Urinary bladder (tissue), 4 donors: ENCODE results near the gene ELMO1. TPM values are rescaled to one million over a fixed set of nuclear protein-coding genes. Genes with fewer than 3 reads are reported as not detected.

Source experiments
- DNase-seq: peaks from one replicate; pipeline ENCODE4 v3.0.0-alpha.2; 2015; ENCODE audit errors: extremely low spot score
- H3K27ac ChIP-seq: one replicate; pipeline ENCODE4 v1.5.1; 2013; ENCODE audit warnings: low read depth, mild to moderate bottlenecking, moderate library complexity
- H3K36me3 ChIP-seq: one replicate; pipeline ENCODE4 v1.6.1; 2013; ENCODE audit warnings: mild to moderate bottlenecking, moderate library complexity; ENCODE audit not compliant: insufficient read depth
- H3K4me1 ChIP-seq: one replicate; pipeline ENCODE4 v1.6.1; 2013; ENCODE audit warnings: mild to moderate bottlenecking, moderate library complexity; ENCODE audit not compliant: insufficient read depth
- H3K4me3 ChIP-seq: one replicate; pipeline ENCODE4 v1.5.1; 2013; ENCODE audit warnings: low read depth, low read length
- WGBS: extraction: QIAGEN DNeasy Blood & Tissue Kit; methylation state at CpG from one replicate; pipeline ENCODE4 v1.1.7; 2013; 5-methylcytosine and 5-hydroxymethylcytosine counted together
- polyA plus RNA-seq: library from polyadenylated mRNA; stranded (reverse); fragments of 200-250 nt; gene quantifications from one replicate; pipeline ENCODE4 v1.2.3, GENCODE V29; 2013
- total RNA-seq: library from RNA; depleted of rRNA; stranded (reverse); fragments of >200 nt; gene quantifications from one replicate; pipeline ENCODE4 v1.2.3, GENCODE V29; 2014
- donor health status: healthy with polysubstance abuse.
- donor health status: healthy.

The ELMO1 gene
- total and polyA plus RNA-seq, 2 donors = 14.1 to 86.7 TPM

DNA sequence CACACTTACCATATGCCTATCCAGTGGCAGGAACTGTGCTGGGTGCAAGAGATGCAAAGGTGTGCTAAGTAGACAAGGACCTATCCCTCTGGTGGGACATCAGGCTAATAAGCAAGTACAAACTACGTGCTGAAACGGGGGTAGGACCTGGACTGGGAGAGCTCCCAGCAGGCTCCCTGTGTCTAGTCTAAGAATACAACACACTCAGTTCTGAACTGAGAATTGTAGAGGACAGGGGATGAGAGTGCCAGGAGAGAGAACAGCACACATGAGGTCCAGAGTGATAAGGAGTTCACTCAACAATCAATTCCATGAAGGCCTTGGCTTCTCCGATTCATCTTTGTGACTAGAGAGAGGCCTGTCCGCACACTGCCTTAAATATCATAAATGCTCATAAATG lies 253.7 kb downstream of the ELMO1 start:
- H3K36me3 ChIP-seq = no peaks in the 10 kb centered on the region
- no peak overlapping the region for H3K4me3 ChIP-seq
- DNase-seq = no peak
- H3K27ac ChIP-seq = no peak overlapping the region
- no peaks in the 10 kb centered on the region for H3K4me1 ChIP-seq
- WGBS = 98% methylated on average over 4 of the region's 4 CpGs

DNA sequence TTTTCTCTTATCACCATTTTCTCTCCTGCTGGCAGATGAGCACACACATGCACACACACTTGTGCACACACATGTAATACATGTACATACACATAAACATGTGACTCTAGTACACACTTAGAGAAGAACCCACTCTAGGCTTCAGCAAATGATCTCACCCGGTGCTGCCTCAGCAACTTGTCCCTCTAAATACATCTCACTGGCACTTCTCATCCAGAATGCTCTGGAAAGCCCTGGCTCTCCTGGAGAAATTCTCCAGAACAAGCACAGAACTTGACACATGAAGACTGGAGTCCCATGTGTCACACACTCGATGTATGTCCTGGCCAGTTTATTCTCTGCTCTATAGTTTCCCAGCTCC lies 254.9 kb downstream of the ELMO1 start:
- no peak overlapping the region for H3K4me3 ChIP-seq
- no peaks in the 10 kb centered on the region for H3K4me1 ChIP-seq
- WGBS = 78% methylated on average over 2 of the region's 2 CpGs
- DNase-seq = no peak
- H3K36me3 ChIP-seq = no peaks in the 10 kb centered on the region
- no peak overlapping the region for H3K27ac ChIP-seq

DNA sequence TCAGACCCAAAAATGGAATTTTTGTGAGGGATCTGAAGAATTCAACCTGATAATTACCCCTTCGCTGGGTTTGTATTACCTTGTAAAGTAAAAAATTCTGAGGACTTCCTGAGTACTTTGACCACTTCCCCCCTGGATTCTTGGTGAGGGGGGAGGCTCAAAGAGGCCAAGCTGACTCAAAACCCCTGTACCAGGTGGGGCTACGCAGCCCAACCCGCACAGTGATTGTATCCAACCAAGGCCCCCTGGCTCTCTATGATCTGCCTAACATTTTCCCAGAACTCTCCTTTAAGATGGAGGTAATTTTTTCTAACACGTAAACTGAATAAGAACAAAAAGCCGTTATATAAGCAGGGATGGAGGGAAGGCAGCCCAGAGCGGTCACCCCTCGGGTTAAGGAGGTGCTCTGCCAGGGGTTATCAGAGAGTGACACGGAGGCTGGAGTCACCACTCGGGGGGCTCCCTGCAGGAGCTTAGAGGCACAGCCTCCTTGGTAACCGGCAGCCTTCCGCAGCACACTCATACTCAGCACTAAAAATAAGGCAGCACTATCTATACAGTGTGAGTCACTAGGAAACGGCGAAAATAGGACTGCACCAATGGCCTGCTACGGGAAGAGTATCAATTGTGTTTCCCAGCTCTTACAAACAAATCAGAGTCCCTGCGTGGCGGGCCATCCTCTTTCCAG lies 255.4 kb downstream of the ELMO1 start:
- no peak overlapping the region for H3K27ac ChIP-seq
- no peaks in the 10 kb centered on the region for H3K4me1 ChIP-seq
- 75% methylated on average over 16 of the region's 16 CpGs for WGBS
- H3K4me3 ChIP-seq = no peak overlapping the region
- H3K36me3 ChIP-seq = no peaks in the 10 kb centered on the region
- no peak for DNase-seq

DNA sequence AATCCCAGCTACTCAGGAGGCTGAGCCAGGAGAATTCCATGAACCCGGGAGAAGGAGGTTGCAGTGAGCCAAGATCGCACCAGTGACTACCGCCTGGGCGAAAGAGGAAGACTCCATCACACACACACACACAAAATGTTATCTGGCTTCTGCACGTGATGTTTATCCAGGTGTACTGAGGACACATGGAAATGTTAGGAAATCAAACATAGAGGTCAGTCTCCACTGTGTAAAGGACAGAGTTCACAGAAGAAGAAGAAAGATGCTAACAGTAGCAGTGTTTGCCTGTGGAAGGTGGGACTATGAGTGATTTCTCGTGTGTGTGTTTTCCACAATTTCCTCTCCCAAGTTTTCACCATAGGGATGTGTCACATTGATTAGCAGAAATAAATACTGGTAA lies 256.9 kb downstream of the ELMO1 start:
- no peak overlapping the region for H3K4me3 ChIP-seq
- no peaks in the 10 kb centered on the region for H3K4me1 ChIP-seq
- WGBS = 95% methylated on average over 6 of the region's 6 CpGs
- no peak overlapping the region for H3K27ac ChIP-seq
- DNase-seq = no peak
- no peaks in the 10 kb centered on the region for H3K36me3 ChIP-seq

DNA sequence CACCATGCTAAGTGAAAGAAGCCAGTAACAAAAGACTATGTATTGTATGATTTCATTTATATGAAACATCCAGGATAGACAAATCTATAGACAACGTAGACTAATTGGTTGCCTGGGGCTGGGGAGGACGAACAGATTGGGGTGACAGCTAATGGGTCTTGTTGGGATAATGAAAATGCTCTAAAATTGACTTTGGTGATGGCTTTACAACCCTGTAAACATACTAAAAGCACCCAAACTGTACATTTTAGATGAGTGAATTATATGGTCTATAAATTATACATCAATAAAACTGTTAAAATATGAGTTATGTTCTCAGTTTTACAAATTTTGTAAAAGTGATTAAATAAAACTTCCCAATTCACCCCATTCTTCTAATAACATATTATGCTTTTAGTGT lies 261.5 kb downstream of the ELMO1 start:
- H3K4me1 ChIP-seq = no peaks in the 10 kb centered on the region
- H3K27ac ChIP-seq = no peak overlapping the region
- DNase-seq = no peak
- WGBS = 54% methylated on average over 2 of the region's 2 CpGs
- H3K4me3 ChIP-seq = no peak overlapping the region
- no peaks in the 10 kb centered on the region for H3K36me3 ChIP-seq

DNA sequence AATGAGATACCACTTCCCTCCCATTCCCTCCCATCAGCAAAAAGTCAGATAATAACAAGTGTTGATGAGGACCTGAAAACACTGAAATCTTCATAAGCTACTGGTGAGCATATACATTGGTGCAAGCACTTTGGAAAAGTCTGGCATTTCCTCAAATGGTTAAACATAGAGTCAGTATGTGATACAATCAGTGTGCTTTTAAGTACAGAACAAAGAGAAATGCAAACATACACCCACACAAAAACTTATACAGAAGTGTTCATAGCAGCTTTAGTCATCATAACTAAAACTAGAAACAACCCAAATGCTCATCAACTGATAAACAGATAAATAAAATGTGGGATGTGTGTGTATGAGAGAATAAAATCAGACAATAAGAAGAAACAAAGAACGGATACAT lies 261.9 kb downstream of the ELMO1 start:
- Histone ChIP-seq H3K4me1 (no peaks in the 10 kb centered on the region), H3K4me3 (no peak overlapping the region), H3K27ac (no peak overlapping the region), H3K36me3 (no peaks in the 10 kb centered on the region)
- WGBS = 94% methylated on average over 1 of the region's 1 CpG
- DNase-seq = no peak

DNA sequence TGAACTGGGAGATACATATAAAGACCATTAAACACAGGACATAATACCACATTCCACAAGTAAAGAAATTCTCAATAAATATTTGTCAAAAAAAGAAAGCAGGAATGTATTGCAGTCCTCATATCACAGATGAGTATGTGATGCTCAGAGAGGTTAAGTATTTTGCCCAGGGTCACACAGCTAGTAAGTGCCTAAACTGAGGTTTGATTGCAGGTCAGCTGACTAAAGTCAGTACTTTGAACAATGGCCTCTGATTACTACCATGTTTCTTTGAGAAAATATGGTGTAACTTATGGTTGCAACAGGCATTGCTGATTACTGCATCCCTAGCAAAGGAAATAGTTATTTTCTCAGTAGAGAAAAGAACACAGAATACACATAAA lies 267.1 kb downstream of the ELMO1 start:
- Histone ChIP-seq H3K4me3 (no peak overlapping the region), H3K4me1 (no peaks in the 10 kb centered on the region), H3K36me3 (no peaks in the 10 kb centered on the region), H3K27ac (no peak overlapping the region)
- DNase-seq = no peak

DNA sequence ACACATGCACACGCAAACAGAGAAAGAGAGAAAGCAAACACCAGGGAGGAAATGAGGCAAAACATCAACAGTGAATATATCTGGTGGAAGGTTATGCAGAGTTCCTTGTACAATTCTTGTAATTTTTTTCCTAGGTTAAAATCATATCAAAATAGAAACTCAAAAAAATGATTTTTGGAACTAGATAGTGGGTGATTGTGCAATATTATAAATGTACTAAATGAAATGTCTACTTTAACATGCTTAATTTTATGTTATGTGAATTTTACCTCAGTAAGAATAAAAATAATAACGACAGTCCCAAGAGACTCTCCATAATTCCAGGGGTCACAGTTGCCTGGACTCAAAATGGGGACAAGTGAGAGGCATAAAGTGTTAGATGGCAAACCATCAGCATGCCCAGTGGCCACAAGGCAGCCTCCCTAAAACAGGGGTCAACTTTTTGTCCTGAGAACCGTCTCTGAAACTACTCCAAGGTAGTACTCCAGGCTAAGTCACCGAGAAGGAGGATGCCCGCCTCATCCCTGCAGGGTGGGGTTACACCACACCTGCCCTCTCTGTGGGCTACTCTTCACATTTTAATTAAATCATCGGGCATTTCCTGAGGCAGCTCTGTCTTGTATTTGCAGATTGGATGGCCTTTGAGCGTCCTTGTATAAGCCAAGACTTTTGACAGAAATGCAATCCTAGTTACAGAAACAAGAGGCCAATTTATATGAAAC lies 267.7 kb downstream of the ELMO1 start:
- no peak overlapping the region for H3K4me3 ChIP-seq
- no peak overlapping the region for H3K27ac ChIP-seq
- WGBS = 78% methylated on average over 7 of the region's 7 CpGs
- H3K36me3 ChIP-seq = no peaks in the 10 kb centered on the region
- no peak for DNase-seq
- no peaks in the 10 kb centered on the region for H3K4me1 ChIP-seq

DNA sequence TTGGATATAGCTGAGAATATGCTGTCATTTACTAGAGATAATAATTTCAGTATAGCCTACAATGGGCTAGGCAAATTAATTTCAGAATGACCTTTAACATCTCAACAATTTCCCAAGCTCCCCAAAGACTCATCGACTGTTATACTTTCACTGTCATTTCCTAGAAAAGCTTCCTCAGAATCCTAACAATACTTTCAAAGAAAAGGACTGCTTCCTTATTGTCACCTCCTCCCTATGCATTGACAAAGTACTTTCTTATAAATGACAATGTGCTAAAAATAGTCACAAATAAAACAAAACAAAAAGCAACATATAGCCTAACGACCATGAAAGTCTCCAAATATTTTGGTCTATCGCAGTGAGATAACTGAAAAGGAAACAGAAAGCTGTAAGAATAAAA lies 272.6 kb downstream of the ELMO1 start:
- Histone ChIP-seq H3K4me1 (no peaks in the 10 kb centered on the region), H3K4me3 (no peak overlapping the region), H3K36me3 (no peaks in the 10 kb centered on the region), H3K27ac (no peak overlapping the region)
- DNase-seq = no peak
- WGBS = 72% methylated on average over 3 of the region's 3 CpGs

DNA sequence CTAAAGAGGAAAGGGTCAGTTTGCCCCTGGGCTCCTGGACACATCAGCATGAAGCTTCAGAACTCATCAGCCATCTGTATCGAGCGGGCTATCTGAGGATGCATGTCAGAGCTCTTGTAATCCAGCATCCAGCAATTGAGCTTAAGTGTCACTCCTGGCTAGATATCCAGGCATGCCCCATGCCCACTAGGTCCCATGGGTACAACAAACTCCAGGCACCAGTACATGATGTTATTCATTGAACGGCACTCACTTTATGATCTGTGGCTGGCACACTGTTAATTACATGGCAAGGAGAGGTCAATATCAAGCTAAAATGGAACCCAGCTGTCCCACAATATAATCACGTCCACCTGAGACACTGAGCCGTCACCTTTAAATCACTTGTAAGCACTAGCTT lies 274.2 kb downstream of the ELMO1 start:
- no peaks in the 10 kb centered on the region for H3K4me1 ChIP-seq
- no peak overlapping the region for H3K27ac ChIP-seq
- no peaks in the 10 kb centered on the region for H3K36me3 ChIP-seq
- WGBS = 90% methylated on average over 5 of the region's 5 CpGs
- no peak for DNase-seq
- H3K4me3 ChIP-seq = no peak overlapping the region

DNA sequence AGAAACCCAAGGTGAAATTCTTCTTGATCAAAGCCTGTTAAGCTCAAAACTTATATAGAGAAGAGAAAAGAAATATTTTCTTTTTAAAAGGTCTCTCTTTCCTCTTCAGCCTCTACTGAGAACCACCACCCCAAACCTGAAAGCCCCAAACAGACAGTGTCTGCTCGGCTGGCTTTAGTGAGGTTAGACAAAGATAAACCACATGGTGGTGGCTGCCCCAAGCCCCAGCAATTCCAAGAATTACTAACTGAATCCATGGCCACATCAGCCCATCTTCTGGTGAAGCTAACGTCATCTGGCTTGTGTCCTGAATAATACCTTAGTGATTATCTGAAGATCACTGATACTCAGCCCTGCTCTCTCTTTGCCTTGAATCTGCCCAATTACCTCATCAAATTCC lies 275.0 kb downstream of the ELMO1 start:
- Histone ChIP-seq H3K4me1 (no peaks in the 10 kb centered on the region), H3K4me3 (no peak overlapping the region), H3K36me3 (no peaks in the 10 kb centered on the region), H3K27ac (no peak overlapping the region)
- DNase-seq = no peak
- 73% methylated on average over 2 of the region's 2 CpGs for WGBS

DNA sequence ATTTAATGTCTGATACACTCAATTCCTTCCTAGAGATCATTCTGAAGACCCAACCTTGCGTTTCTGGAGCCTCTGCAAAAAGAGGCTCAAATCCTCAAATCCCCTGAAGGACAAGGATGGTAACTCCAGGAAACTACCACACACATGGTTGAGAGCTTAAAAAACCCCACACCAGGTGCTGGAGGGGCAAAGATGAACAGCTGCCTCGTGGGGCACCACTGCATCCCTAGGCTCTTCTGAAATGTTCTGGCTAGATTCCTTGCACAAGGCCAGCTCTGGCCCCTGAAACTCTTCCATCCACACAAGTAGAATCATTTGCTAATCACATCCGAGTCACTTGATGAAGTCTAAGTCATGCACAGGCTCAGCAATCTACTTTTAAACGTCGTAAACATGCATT lies 286.6 kb downstream of the ELMO1 start:
- Histone ChIP-seq H3K4me1 (no peaks in the 10 kb centered on the region), H3K4me3 (no peak overlapping the region), H3K36me3 (no peaks in the 10 kb centered on the region), H3K27ac (no peak overlapping the region)
- 61% methylated on average over 5 of the region's 5 CpGs for WGBS
- no peak for DNase-seq

DNA sequence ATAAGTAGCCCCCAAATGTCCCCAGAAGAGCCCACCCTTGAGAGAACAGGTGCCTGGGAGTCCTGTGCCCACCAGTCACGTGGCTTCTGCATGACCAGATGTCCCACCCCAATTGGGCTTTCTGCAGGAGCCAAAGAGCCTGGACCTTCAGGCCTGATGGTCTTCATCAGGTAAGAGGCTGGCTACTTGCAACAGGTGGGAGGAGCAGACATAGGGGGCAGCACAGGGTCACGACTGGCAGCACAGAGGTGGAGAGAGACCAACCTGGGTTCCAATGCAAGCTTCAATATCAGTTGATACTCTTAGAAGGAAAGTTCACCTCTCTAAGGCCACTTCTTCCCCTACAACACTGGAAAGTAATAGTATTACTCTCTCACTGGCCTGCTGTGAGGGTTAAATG lies 288.0 kb downstream of the ELMO1 start:
- DNase-seq = no peak
- H3K27ac ChIP-seq = no peak overlapping the region
- H3K36me3 ChIP-seq = no peaks in the 10 kb centered on the region
- WGBS = 69% methylated on average over 2 of the region's 2 CpGs
- H3K4me3 ChIP-seq = no peak overlapping the region
- H3K4me1 ChIP-seq = no peaks in the 10 kb centered on the region

DNA sequence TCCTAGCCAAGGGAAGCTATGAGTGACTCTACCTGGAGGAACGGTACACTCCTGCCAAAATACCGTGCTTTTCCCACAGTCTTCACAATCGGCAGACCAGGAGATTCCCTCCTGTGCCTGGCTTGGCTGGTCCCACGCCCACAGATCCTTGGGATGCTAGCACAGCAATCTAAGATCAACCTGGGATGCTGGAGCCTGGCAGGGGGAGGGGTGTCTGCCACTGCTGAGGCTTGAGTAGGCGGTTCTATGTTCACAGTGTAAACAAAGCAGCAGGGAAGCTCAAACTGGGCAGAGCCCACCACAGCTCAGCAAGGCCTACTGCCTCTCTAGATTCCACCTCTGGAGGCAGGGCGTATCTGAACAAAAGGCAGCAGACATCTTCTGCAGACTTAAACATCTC lies 295.3 kb downstream of the ELMO1 start:
- DNase-seq = no peak
- WGBS = 83% methylated on average over 6 of the region's 6 CpGs
- H3K4me3 ChIP-seq = no peak overlapping the region
- no peak overlapping the region for H3K27ac ChIP-seq
- no peaks in the 10 kb centered on the region for H3K4me1 ChIP-seq
- H3K36me3 ChIP-seq = no peaks in the 10 kb centered on the region
